ENCODE results near the gene TEX26. TPM values are rescaled to one million over a fixed set of nuclear protein-coding genes. Genes with fewer than 3 reads are reported as not detected.

TEX26 gene
- total and polyA plus RNA-seq, 8 donors, result 0.17 to 0.42 (median 0.34) TPM; not detected in 4

DNA sequence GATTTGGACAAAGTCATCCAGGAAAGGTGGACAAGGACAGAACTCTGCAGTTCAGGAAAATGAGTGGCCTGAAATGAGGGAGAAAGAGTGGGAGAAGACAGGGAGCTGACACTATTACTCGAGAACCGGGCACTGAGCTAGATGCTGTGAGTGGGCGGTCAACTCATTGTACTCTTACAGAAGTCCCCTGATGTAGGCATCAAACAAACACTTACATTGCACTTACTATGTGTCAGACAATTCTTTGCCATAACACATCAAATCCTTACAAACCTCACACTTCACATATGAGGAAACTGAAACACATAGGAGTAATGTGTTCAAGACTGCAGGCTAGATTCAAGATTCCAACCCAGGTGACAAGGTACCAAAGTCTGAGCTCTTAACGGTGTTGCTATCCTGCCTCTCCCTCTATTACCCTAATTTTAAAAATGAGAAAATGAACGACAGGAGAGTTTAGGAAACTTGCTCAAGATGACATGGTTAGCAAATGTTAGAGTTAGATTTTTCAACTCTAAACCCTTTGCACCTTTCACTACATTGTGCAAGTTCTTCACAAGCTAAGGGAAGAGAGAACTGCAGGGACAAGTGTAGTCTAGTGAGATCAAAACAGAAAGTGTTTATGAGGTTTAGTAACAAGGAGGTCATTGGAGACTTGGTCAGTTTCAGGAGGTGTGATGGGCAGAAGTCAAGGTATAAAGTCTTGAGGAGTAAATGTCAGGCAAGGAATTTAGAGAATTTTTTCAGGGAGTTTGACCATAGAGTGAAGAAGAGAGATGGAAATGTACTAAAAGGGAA is 31.3 kb upstream of the TEX26 start:
- ATAC-seq (no peak), FAIRE-seq (no peak), DNase-seq (no peak)
- intact Hi-C loops (cut with DNase I), result no loop called here
- no peak for TF ChIP-seq CTCF (IDR thresholded peaks at IDR 0.05)
- Histone ChIP-seq H3K4me1 (no peaks in the 10 kb centered on the region), H3K36me3 (no peaks in the 10 kb centered on the region), H3K27ac (no peak overlapping the region), H3K9me3 (no peaks in the 10 kb centered on the region), H3K4me3 (no peak overlapping the region), H3K27me3 (peaks cover 0 to 16% (median 2%) of the 10 kb centered on the region in 4 donors)
- 60 to 71% methylated on average over 5 of the region's 5 CpGs for WGBS, 2 donors

DNA sequence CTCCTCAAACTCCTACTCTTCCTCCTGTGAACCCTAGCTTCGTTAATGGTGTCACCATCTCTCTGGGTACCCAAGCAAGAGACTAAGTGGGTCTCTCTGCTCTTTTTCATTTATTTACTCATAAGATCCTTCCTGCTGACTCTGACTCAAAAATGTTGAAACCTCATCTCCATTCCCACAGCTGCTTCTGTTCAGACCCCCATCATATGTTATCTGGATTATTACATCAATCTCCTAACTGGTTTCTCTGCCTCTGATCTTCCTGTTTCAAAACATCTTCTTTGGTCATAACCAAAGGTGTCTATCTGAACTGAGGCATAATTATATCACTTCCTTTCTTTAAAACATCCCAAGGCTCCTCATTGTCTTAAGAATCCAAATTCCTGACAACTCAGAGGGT is 28.4 kb upstream of the TEX26 start:
- Histone ChIP-seq H3K4me3 (no peak overlapping the region), H3K36me3 (no peaks in the 10 kb centered on the region), H3K27me3 (peaks cover 0 to 16% (median 4%) of the 10 kb centered on the region in 4 donors), H3K27ac (no peak overlapping the region), H3K9me3 (no peaks in the 10 kb centered on the region), H3K4me1 (no peaks in the 10 kb centered on the region)
- 50 to 64% methylated on average over 1 of the region's 1 CpG for WGBS, 2 donors
- FAIRE-seq (no peak), DNase-seq (no peak), ATAC-seq (no peak)
- intact Hi-C loops (cut with DNase I), result no loop called here
- TF ChIP-seq CTCF (IDR thresholded peaks at IDR 0.05), result no peak

GRCh38 chr13:30905932-30906383 is 26.5 kb upstream of the TEX26 start, which contains the start of gene MEDAG:
TSS of gene MEDAG (plus strand) at chr13:30906271. CDS start at chr13:30906516, 245 bp downstream.
- H3K9me3 ChIP-seq, result no peaks in the 10 kb centered on the region
- WGBS, 2 donors, result 4 to 5% methylated on average over 18 to 35 of the region's 35 CpGs
- DNase-seq (peak in 5 of 6 donors; percentile 19 to 76 (median 38)), FAIRE-seq (no peak), ATAC-seq (peak; percentile 43 to 76 (median 57))
- peak within 1 kb of the TSS in 3 of 4 donors; percentile 0 to 44 (median 27) for H3K4me3 ChIP-seq
- H3K27me3 ChIP-seq, result peaks cover 0 to 16% (median 4%) of the 10 kb centered on the region in 4 donors
- no peaks in the 10 kb centered on the region for H3K4me1 ChIP-seq
- no peaks in the 10 kb centered on the region for H3K36me3 ChIP-seq
- no peak for TF ChIP-seq CTCF (IDR thresholded peaks at IDR 0.05)
- intact Hi-C loops (cut with DNase I), result no loop called here
- peak within 1 kb of the TSS in 1 of 4 donors; percentile 22 for H3K27ac ChIP-seq

- TF ChIP-seq CTCF (IDR thresholded peaks at IDR 0.05), result no peak
- WGBS, 2 donors, result 15% methylated on average over 47 to 60 of the region's 60 CpGs
- H3K36me3 ChIP-seq, result no peaks in the 10 kb centered on the region
- DNase-seq (peak in 2 of 6 donors; percentile 30 to 60), FAIRE-seq (no peak), ATAC-seq (peak; percentile 23 to 64 (median 38))
- peak overlapping the region in 3 of 4 donors; percentile 0 to 44 (median 27) for H3K4me3 ChIP-seq
- peak overlapping the region in 1 of 4 donors; percentile 22 for H3K27ac ChIP-seq
- intact Hi-C loops (cut with DNase I), result no loop called here
- H3K27me3 ChIP-seq, result peaks cover 0 to 12% (median 4%) of the 10 kb centered on the region in 4 donors
- no peaks in the 10 kb centered on the region for H3K4me1 ChIP-seq
- H3K9me3 ChIP-seq, result no peaks in the 10 kb centered on the region
Measured at GRCh38 chr13:30906411-30907051, 25.9 kb upstream of the TEX26 start.
